ENCODE data around the gene GORAB.

The GORAB gene

GRCh38 chr1:170531758-170532657, at the start of gene GORAB:
GORAB (plus strand) TSS chr1:170532166; CDS start chr1:170532224, 58 bp downstream.
- DNase-seq, result peak; percentile 96

GRCh38 chr1:170483051-170483450, 48.9 kb upstream of the GORAB start:
- peak; percentile 13 for DNase-seq

- DNase-seq, result no peak
These were observed 44.5 kb upstream of the GORAB start for GRCh38 chr1:170487503-170487902.

GRCh38 chr1:170491291-170491690, 40.7 kb upstream of the GORAB start:
- DNase-seq, result no peak

- DNase-seq, result peak; percentile 8
These were observed 37.6 kb upstream of the GORAB start for GRCh38 chr1:170494369-170494768.

GRCh38 chr1:170495006-170495405, 37.0 kb upstream of the GORAB start:
- DNase-seq, result no peak

GRCh38 chr1:170498876-170499275, 33.1 kb upstream of the GORAB start:
- no peak for DNase-seq

- DNase-seq, result no peak
These were observed 28.3 kb upstream of the GORAB start for GRCh38 chr1:170503665-170504064.

GRCh38 chr1:170510163-170510562, 21.8 kb upstream of the GORAB start:
- no peak for DNase-seq

GRCh38 chr1:170511038-170511437, 20.9 kb upstream of the GORAB start:
- no peak for DNase-seq

- DNase-seq, result no peak
These were observed 18.8 kb upstream of the GORAB start for GRCh38 chr1:170513138-170513537.

- no peak for DNase-seq
These were observed 13.7 kb upstream of the GORAB start for GRCh38 chr1:170518185-170518834.

- DNase-seq, result no peak
These were observed 13.0 kb upstream of the GORAB start for GRCh38 chr1:170518965-170519364.

GRCh38 chr1:170520601-170521000, 11.4 kb upstream of the GORAB start:
- DNase-seq, result peak; percentile 61

GRCh38 chr1:170521818-170522217, 10.1 kb upstream of the GORAB start:
- peak; percentile 43 for DNase-seq

- DNase-seq, result peak; percentile 13
These were observed 801 bp upstream of the GORAB start for GRCh38 chr1:170530972-170531757.

GRCh38 chr1:170533298-170533697, 1.3 kb downstream of the GORAB start:
- DNase-seq, result peak; percentile 36

GRCh38 chr1:170534626-170535147, 2.7 kb downstream of the GORAB start:
- no peak for DNase-seq

GRCh38 chr1:170535418-170535817, 3.5 kb downstream of the GORAB start:
- DNase-seq, result no peak

GRCh38 chr1:170536924-170537551, 5.1 kb downstream of the GORAB start:
- DNase-seq, result peak; percentile 41

- peak; percentile 81 for DNase-seq
These were observed 6.0 kb downstream of the GORAB start for GRCh38 chr1:170537798-170538503.

- DNase-seq, result no peak
These were observed 6.7 kb downstream of the GORAB start for GRCh38 chr1:170538687-170539086.

Measured in HCEC 1CT (cell line).